ENCODE results near the gene SLC4A1. TPM values are rescaled to one million over a fixed set of nuclear protein-coding genes. Genes with fewer than 3 reads are reported as not detected.

SLC4A1 gene
- total RNA-seq, 1 donor from 2014 or later, result not detected

DNA sequence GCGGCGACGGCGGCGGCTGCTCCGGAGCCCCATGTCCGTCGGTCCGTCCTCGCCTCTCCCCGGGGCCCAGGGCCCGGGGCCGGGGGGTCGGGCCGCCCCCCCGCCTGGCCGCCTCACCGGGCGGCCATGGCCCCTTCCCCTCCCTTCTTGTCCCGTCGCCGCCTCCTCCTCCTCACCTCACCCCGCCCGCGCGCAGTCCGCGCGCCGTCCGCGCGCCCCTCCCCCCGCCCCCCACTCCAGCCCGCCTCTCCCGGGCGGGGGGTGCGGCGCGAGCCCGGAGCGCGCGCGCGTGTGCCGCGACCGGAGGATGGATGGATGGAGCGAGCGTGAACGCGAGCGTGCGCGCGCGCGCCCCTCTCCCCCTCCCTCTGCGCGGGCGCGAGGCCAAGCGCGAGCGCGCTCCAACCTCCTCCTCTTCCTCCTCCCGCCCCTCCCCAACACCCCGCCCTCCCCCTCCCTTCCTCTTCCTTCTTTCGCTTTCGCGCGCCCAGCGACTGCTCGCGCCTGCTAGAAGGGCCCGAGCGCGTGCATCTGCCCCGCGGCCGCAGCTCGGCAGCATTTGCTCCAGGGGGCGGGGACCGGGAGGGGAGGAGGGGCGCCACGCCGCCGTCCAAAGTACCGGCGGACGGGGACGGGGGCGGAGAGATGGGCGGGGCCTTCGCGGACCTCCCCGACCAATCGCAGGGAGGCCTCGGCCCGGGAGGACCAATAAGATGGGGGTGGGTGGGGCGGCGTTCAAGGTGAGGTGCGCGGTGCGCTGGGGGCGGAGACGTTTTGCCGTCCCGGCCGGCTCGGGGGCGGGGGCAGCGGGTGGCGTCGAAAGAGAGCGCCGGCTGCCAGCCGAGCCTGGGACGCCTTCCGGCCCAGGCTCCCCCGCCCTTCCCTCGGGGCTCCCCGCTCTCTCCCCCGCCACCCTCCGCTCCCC lies 68.1 kb downstream of the SLC4A1 start, which contains the start of gene ATXN7L3:
TSS of gene ATXN7L3 (minus strand) at position 332 of the 925 bp plus-strand sequence. CDS start 1,814 bp downstream, outside the sequence.
- peak within 1 kb of the TSS; percentile 95 for H3K27ac Mint-ChIP-seq (ENCODE audit: unreplicated experiment)
- peaks cover 27% of the 10 kb centered on the region for H3K36me3 Mint-ChIP-seq (ENCODE audit: low read depth, unreplicated experiment)
- TF ChIP-seq, protein P1, sequence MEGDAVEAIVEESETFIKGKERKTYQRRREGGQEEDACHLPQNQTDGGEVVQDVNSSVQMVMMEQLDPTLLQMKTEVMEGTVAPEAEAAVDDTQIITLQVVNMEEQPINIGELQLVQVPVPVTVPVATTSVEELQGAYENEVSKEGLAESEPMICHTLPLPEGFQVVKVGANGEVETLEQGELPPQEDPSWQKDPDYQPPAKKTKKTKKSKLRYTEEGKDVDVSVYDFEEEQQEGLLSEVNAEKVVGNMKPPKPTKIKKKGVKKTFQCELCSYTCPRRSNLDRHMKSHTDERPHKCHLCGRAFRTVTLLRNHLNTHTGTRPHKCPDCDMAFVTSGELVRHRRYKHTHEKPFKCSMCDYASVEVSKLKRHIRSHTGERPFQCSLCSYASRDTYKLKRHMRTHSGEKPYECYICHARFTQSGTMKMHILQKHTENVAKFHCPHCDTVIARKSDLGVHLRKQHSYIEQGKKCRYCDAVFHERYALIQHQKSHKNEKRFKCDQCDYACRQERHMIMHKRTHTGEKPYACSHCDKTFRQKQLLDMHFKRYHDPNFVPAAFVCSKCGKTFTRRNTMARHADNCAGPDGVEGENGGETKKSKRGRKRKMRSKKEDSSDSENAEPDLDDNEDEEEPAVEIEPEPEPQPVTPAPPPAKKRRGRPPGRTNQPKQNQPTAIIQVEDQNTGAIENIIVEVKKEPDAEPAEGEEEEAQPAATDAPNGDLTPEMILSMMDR (IDR thresholded peaks at IDR 0.05; ENCODE audit: unreplicated experiment), result no peak
- no peaks in the 10 kb centered on the region for H3K9me3 Mint-ChIP-seq (ENCODE audit: unreplicated experiment)
- peaks cover 42% of the 10 kb centered on the region for H3K4me1 Mint-ChIP-seq (ENCODE audit: unreplicated experiment)
- H3K4me3 Mint-ChIP-seq (ENCODE audit: unreplicated experiment), result peak within 1 kb of the TSS; percentile 93
- peaks cover 16% of the 10 kb centered on the region for H3K27me3 Mint-ChIP-seq (ENCODE audit: unreplicated experiment)
- peak; percentile 99 for DNase-seq (ENCODE audit: low spot score)

DNA sequence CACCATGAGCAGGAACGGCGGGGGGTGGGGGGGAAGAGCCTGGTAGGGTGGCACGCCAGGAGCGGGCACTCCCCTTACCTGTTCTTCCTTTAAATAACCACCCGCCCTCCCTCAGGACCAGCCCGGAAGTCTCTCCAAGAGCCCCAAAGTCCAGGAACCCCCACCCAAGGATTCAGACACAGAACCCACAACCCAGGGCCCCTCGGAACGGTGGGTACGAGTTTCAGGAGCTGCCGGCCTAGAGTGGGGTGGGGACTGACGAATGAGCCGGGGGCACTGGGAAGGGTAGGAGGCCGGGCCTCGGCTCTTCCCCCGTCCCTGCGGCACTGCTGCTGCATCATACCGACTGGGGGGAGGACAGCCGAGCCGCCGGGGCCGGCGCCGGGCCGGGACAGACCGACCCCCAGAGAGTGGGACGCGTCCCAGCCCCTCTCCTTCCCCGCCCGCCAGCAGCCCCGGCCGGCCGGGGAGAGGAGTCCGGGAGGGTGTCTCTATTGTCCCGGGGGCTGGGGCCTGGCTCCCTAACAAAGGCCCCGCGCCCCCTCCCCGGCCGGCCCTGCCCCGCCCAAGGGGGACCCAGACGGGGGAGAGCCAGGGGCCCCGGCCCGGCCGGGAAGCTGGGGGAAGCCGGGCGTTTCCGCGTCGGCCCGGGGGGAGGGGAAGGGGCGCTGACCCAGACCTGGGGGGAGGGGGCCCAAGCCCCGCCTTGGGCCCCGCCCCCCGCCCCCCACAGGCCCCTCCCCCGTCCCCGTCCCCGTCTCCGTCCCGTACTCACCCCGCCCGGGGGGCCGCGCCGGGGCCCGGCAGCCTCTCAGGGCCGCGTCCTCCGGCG lies 69.0 kb downstream of the SLC4A1 start:
- H3K9me3 Mint-ChIP-seq (ENCODE audit: unreplicated experiment), result no peaks in the 10 kb centered on the region
- H3K4me3 Mint-ChIP-seq (ENCODE audit: unreplicated experiment), result peak overlapping the region; percentile 82
- TF ChIP-seq, protein P1 (IDR thresholded peaks at IDR 0.05; ENCODE audit: unreplicated experiment), result no peak
- H3K36me3 Mint-ChIP-seq (ENCODE audit: low read depth, unreplicated experiment), result peaks cover 27% of the 10 kb centered on the region
- peaks cover 19% of the 10 kb centered on the region for H3K27me3 Mint-ChIP-seq (ENCODE audit: unreplicated experiment)
- peak overlapping the region; percentile 91 for H3K27ac Mint-ChIP-seq (ENCODE audit: unreplicated experiment)
- peak; percentile 77 for DNase-seq (ENCODE audit: low spot score)
- H3K4me1 Mint-ChIP-seq (ENCODE audit: unreplicated experiment), result peaks cover 41% of the 10 kb centered on the region

Small RNA genes lying within 50 kb of the gene (microRNA-seq; reads per million reads assigned to microRNA genes)
- 1.1 reads per million, percentile 14 among the genes with 10 or more reads in this experiment for gene MIR6782 (ENCODE audit: unreplicated experiment)

Other genes with a start within 250 kb of the SLC4A1 start
- 63.0 TPM for gene LSM12, start 201.5 kb downstream of the SLC4A1 start, total RNA-seq (ENCODE audit: unreplicated experiment)
- 113 TPM for gene G6PC3, start 197.4 kb downstream of the SLC4A1 start, total RNA-seq (ENCODE audit: unreplicated experiment)
- gene HDAC5, start 144.5 kb downstream of the SLC4A1 start, total RNA-seq (ENCODE audit: unreplicated experiment), result 51.4 TPM
- gene HROB, start 126.2 kb downstream of the SLC4A1 start, total RNA-seq (ENCODE audit: unreplicated experiment), result 6.1 TPM
- gene ASB16, start 97.4 kb downstream of the SLC4A1 start, total RNA-seq (ENCODE audit: unreplicated experiment), result not detected
- 39.2 TPM for gene TMUB2, start 81.2 kb downstream of the SLC4A1 start, total RNA-seq (ENCODE audit: unreplicated experiment)
- 152 TPM for gene ATXN7L3, start 68.3 kb downstream of the SLC4A1 start, total RNA-seq (ENCODE audit: unreplicated experiment)
- 63.8 TPM for gene UBTF, start 48.5 kb downstream of the SLC4A1 start, total RNA-seq (ENCODE audit: unreplicated experiment)
- 0.82 TPM for gene RUNDC3A, start 40.5 kb upstream of the SLC4A1 start, total RNA-seq (ENCODE audit: unreplicated experiment)
- gene SLC25A39, start 56.7 kb upstream of the SLC4A1 start, total RNA-seq (ENCODE audit: unreplicated experiment), result 124 TPM
- 904 TPM for gene GRN, start 77.2 kb upstream of the SLC4A1 start, total RNA-seq (ENCODE audit: unreplicated experiment)
- gene FAM171A2, start 95.7 kb upstream of the SLC4A1 start, total RNA-seq (ENCODE audit: unreplicated experiment), result 53.7 TPM
- 4.3 TPM for gene ITGA2B, start 121.5 kb upstream of the SLC4A1 start, total RNA-seq (ENCODE audit: unreplicated experiment)
- gene GPATCH8, start 235.3 kb upstream of the SLC4A1 start, total RNA-seq (ENCODE audit: unreplicated experiment), result 53.3 TPM

Data from endothelial cell (in vitro differentiated cells).